Neural progenitor cell (in vitro differentiated cells): ENCODE results near the gene SCUBE2. TPM values are rescaled to one million over a fixed set of nuclear protein-coding genes. Genes with fewer than 3 reads are reported as not detected.

Experiments used
- DNase-seq: peaks from one replicate; pipeline ENCODE4 v3.0.0-alpha.2; 2016; ENCODE audit warnings: low spot score
- H2AFZ ChIP-seq: fragments of 200-600 bp; sonication (generic); replicated peaks from 2 replicates; pipeline ENCODE4 v1.6.1; 2016; ENCODE audit warnings: antibody characterized with exemption
- H3F3A ChIP-seq: fragments of 200-600 bp; sonication (generic); 2 replicates; pipeline ENCODE4 v1.6.1; 2016; ENCODE audit warnings: antibody characterized with exemption, low read depth
- H3K27ac ChIP-seq: fragments of 200-600 bp; sonication (generic); 2 replicates; pipeline ENCODE4 v1.5.1; 2016; ENCODE audit warnings: mild to moderate bottlenecking
- H3K27me3 ChIP-seq: fragments of 200-600 bp; sonication (generic); 2 replicates; pipeline ENCODE4 v1.6.1; 2016; ENCODE audit warnings: mild to moderate bottlenecking, moderate library complexity
- H3K36me3 ChIP-seq: fragments of 200-600 bp; sonication (generic); 2 replicates; pipeline ENCODE4 v1.5.1; 2016
- H3K4me1 ChIP-seq: fragments of 200-600 bp; sonication (generic); 2 replicates; pipeline ENCODE4 v1.6.1; 2016; ENCODE audit warnings: mixed run types
- H3K4me2 ChIP-seq: fragments of 200-600 bp; sonication (generic); 2 replicates; pipeline ENCODE4 v1.6.1; 2016
- H3K4me3 ChIP-seq: fragments of 200-600 bp; sonication (generic); 2 replicates; pipeline ENCODE4 v1.5.1; 2016
- H3K79me2 ChIP-seq: fragments of 200-600 bp; sonication (generic); 2 replicates; pipeline ENCODE4 v1.6.1; 2016; ENCODE audit warnings: low read depth
- H3K9ac ChIP-seq: fragments of 200-600 bp; sonication (generic); 2 replicates; pipeline ENCODE4 v1.6.1; 2016
- H3K9me3 ChIP-seq: fragments of 200-600 bp; sonication (generic); 2 replicates; pipeline ENCODE4 v1.5.1; 2016; ENCODE audit warnings: low read depth
- H4K20me1 ChIP-seq: fragments of 200-600 bp; sonication (generic); 2 replicates; pipeline ENCODE4 v1.6.1; 2016; ENCODE audit warnings: low read depth
- H3K27ac Mint-ChIP-seq: 3 replicates; pipeline ENCODE4 v1.8.0; 2021; ENCODE audit warnings: mixed read lengths
- H3K27me3 Mint-ChIP-seq: 2 replicates; pipeline ENCODE4 v1.8.0; 2022; ENCODE audit warnings: low read depth, mild to moderate bottlenecking, inconsistent platforms, moderate library complexity, mixed read lengths; ENCODE audit not compliant: insufficient read depth
- H3K36me3 Mint-ChIP-seq: 3 replicates; pipeline ENCODE4 v1.8.0; 2021; ENCODE audit warnings: mixed read lengths
- H3K4me1 Mint-ChIP-seq: 3 replicates; pipeline ENCODE4 v1.8.0; 2021; ENCODE audit warnings: mixed read lengths
- H3K4me3 Mint-ChIP-seq: 3 replicates; pipeline ENCODE4 v1.8.0; 2021; ENCODE audit warnings: mild to moderate bottlenecking, moderate library complexity, mixed read lengths
- H3K9me3 Mint-ChIP-seq: 3 replicates; pipeline ENCODE4 v1.8.0; 2020; ENCODE audit warnings: mixed read lengths
- CTCF ChIP-seq: fragments of 200-600 bp; sonication (generic); IDR thresholded peaks from 2 replicates; pipeline ENCODE4 v1.5.1; 2017; ENCODE audit warnings: antibody characterized with exemption, mild to moderate bottlenecking
- EZH2 ChIP-seq: fragments of 200-600 bp; sonication (generic); IDR thresholded peaks from 2 replicates; pipeline ENCODE4 v1.6.1; 2017; ENCODE audit warnings: antibody characterized with exemption, mild to moderate bottlenecking, moderate library complexity
- EZH2phosphoT487 ChIP-seq: fragments of 200-600 bp; sonication (generic); IDR thresholded peaks from 2 replicates; pipeline ENCODE4 v1.6.1; 2017; ENCODE audit warnings: antibody characterized with exemption
- total RNA-seq: library from RNA; depleted of rRNA; stranded (reverse); fragments of >200 nt; gene quantifications from 2 replicates; pipeline ENCODE4 v1.2.3, GENCODE V29; 2015; ENCODE audit warnings: low replicate concordance

SCUBE2 gene
- total RNA-seq, 1 donor from 2014 or later, result 42.1 TPM

GRCh38 chr11:9020916-9021315 lies 70.5 kb downstream of the SCUBE2 start:
- Histone ChIP-seq H3F3A (peaks cover 8% of the 10 kb centered on the region), H3K9me3 (no peaks in the 10 kb centered on the region), H2AFZ (no peak overlapping the region), H3K27ac (no peak overlapping the region), H3K4me2 (no peak overlapping the region), H3K4me1 (peaks cover 18% of the 10 kb centered on the region), H3K36me3 (no peaks in the 10 kb centered on the region), H3K4me3 (no peak overlapping the region), H3K9ac (no peak overlapping the region), H3K27me3 (no peaks in the 10 kb centered on the region), H4K20me1 (no peaks in the 10 kb centered on the region), H3K79me2 (no peaks in the 10 kb centered on the region)
- no peak for DNase-seq
- peaks cover 7% of the 10 kb centered on the region for H3K4me1 Mint-ChIP-seq
- no peaks in the 10 kb centered on the region for H3K9me3 Mint-ChIP-seq
- H3K27me3 Mint-ChIP-seq, result peaks cover 5% of the 10 kb centered on the region
- TF ChIP-seq EZH2phosphoT487 (no peak), CTCF (no peak), EZH2 (no peak)
- H3K4me3 Mint-ChIP-seq, result no peak overlapping the region
- H3K27ac Mint-ChIP-seq, result no peak overlapping the region
- peaks cover 6% of the 10 kb centered on the region for H3K36me3 Mint-ChIP-seq

- DNase-seq, result no peak
- TF ChIP-seq CTCF (no peak), EZH2 (no peak), EZH2phosphoT487 (no peak)
- Mint-ChIP-seq H3K4me1 (peaks cover 8% of the 10 kb centered on the region), H3K9me3 (no peaks in the 10 kb centered on the region), H3K4me3 (no peak overlapping the region), H3K27ac (no peak overlapping the region), H3K36me3 (peaks cover 6% of the 10 kb centered on the region), H3K27me3 (no peaks in the 10 kb centered on the region)
- Histone ChIP-seq H3F3A (peaks cover 10% of the 10 kb centered on the region), H3K36me3 (no peaks in the 10 kb centered on the region), H3K27ac (no peak overlapping the region), H3K4me2 (no peak overlapping the region), H3K27me3 (no peaks in the 10 kb centered on the region), H3K9ac (no peak overlapping the region), H4K20me1 (no peaks in the 10 kb centered on the region), H3K79me2 (no peaks in the 10 kb centered on the region), H2AFZ (no peak overlapping the region), H3K4me1 (peaks cover 20% of the 10 kb centered on the region), H3K4me3 (no peak overlapping the region), H3K9me3 (no peaks in the 10 kb centered on the region)
These were observed 71.5 kb downstream of the SCUBE2 start for GRCh38 chr11:9019861-9020260.

GRCh38 chr11:9017773-9018172 lies 73.6 kb downstream of the SCUBE2 start:
- Mint-ChIP-seq H3K27ac (no peak overlapping the region), H3K36me3 (peaks cover 7% of the 10 kb centered on the region), H3K4me1 (peaks cover 8% of the 10 kb centered on the region), H3K27me3 (no peaks in the 10 kb centered on the region), H3K9me3 (no peaks in the 10 kb centered on the region), H3K4me3 (no peak overlapping the region)
- Histone ChIP-seq H3K4me2 (no peak overlapping the region), H3K79me2 (no peaks in the 10 kb centered on the region), H2AFZ (no peak overlapping the region), H3K9ac (no peak overlapping the region), H3K36me3 (no peaks in the 10 kb centered on the region), H3K27ac (no peak overlapping the region), H3K4me3 (no peak overlapping the region), H4K20me1 (no peaks in the 10 kb centered on the region), H3K27me3 (no peaks in the 10 kb centered on the region), H3F3A (peaks cover 10% of the 10 kb centered on the region), H3K9me3 (no peaks in the 10 kb centered on the region), H3K4me1 (peaks cover 18% of the 10 kb centered on the region)
- TF ChIP-seq EZH2phosphoT487 (no peak), CTCF (no peak), EZH2 (no peak)
- no peak for DNase-seq
